ENCODE measurements around the gene ALDH1L1. TPM values are rescaled to one million over a fixed set of nuclear protein-coding genes. Genes with fewer than 3 reads are reported as not detected.

ALDH1L1 gene
- total RNA-seq, 1 experiment from 2014 or later = 0.36 TPM

DNA sequence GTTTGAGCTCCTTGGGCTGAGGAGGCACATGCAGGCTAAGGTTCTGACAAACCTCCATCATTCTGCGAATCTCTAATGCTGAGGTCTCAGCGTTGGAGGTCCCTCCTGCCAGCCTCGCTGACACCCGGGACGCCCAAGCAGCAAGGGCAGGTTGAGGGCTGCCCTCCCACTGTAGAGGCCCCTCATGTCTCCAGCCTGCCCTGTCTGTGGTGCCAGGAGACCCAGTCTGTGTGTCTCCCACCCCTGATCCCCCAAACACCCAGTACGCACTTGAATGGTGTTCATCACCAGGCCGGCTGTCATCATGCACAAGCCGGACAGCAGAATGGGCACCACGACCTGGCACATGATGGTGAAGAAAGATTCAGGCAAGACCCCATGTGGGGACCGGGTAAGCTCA lies 124.3 kb downstream of the ALDH1L1 start:
- CTCF ChIA-PET = no interaction called here
- Histone ChIP-seq H3K27ac (ENCODE audit: low read length) (no peak overlapping the region), H3K27me3 (ENCODE audit: control insufficient read depth, insufficient read depth, low read length) (no peaks in the 10 kb centered on the region), H3K4me1 (ENCODE audit: control insufficient read depth, insufficient read depth, low read length) (no peaks in the 10 kb centered on the region), H3K36me3 (ENCODE audit: control insufficient read depth, insufficient read depth, low read length) (no peaks in the 10 kb centered on the region), H3K4me3 (ENCODE audit: low read depth in 2 of 2, low read length in 2 of 2) (no peak overlapping the region), H3K9me3 (ENCODE audit: control insufficient read depth, insufficient read depth, low read depth, low read length) (no peaks in the 10 kb centered on the region)
- DNase-seq (ENCODE audit: low read depth, low spot score) (no peak), ATAC-seq (no peak)
- POLR2A ChIA-PET = no interaction called here
- intact Hi-C loops (cut with micrococcal nuclease; ENCODE audit: unreplicated experiment) (no loop called here), in situ Hi-C loops (cut with HindIII; ENCODE audit: low pct_unique_long_range_greater_than_20kb, low sequenced_read_pairs) (no loop called here)
- no peak for TF ChIP-seq SIN3A (IDR thresholded peaks at IDR 0.05; ENCODE audit: borderline replicate concordance, insufficient read depth, low read depth, low read length)
- no peak for TF ChIP-seq CTCF (IDR thresholded peaks at IDR 0.05)
- TF ChIP-seq, protein P1, sequence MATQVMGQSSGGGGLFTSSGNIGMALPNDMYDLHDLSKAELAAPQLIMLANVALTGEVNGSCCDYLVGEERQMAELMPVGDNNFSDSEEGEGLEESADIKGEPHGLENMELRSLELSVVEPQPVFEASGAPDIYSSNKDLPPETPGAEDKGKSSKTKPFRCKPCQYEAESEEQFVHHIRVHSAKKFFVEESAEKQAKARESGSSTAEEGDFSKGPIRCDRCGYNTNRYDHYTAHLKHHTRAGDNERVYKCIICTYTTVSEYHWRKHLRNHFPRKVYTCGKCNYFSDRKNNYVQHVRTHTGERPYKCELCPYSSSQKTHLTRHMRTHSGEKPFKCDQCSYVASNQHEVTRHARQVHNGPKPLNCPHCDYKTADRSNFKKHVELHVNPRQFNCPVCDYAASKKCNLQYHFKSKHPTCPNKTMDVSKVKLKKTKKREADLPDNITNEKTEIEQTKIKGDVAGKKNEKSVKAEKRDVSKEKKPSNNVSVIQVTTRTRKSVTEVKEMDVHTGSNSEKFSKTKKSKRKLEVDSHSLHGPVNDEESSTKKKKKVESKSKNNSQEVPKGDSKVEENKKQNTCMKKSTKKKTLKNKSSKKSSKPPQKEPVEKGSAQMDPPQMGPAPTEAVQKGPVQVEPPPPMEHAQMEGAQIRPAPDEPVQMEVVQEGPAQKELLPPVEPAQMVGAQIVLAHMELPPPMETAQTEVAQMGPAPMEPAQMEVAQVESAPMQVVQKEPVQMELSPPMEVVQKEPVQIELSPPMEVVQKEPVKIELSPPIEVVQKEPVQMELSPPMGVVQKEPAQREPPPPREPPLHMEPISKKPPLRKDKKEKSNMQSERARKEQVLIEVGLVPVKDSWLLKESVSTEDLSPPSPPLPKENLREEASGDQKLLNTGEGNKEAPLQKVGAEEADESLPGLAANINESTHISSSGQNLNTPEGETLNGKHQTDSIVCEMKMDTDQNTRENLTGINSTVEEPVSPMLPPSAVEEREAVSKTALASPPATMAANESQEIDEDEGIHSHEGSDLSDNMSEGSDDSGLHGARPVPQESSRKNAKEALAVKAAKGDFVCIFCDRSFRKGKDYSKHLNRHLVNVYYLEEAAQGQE (IDR thresholded peaks at IDR 0.05; ENCODE audit: insufficient read depth in 1 of 2, low read depth in 2 of 2, low read length in 1 of 2) = no peak
- no peak for TF ChIP-seq POLR2AphosphoS5 (IDR thresholded peaks at IDR 0.05; ENCODE audit: low read depth, low read length)
- TF ChIP-seq TCF7L2 (IDR thresholded peaks at IDR 0.05; ENCODE audit: low read depth, low read length) = no peak
- BruUV-seq (replicated peaks) = no TSS peak

DNA sequence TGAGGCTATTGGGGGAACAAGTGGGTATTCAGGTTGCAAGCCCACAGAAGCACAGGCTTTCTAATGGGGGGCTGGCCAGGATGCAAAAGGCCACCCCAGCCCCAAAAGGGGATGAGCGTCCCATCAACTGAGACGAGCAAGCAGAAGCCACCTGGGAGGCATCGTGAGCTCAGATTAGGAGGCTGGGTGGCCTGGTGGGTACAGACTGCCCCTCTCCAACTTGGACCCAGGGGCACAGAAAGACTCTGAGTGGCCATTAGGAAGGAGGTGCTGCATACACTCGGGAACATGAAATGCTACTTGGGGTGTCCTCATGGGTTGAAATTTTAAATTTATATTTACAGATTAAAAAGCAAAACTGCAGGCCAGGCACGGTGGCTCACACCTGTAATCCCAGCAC lies 125.5 kb downstream of the ALDH1L1 start:
- no TSS peak for BruUV-seq (replicated peaks)
- Histone ChIP-seq H3K27me3 (ENCODE audit: control insufficient read depth, insufficient read depth, low read length) (no peaks in the 10 kb centered on the region), H3K36me3 (ENCODE audit: control insufficient read depth, insufficient read depth, low read length) (no peaks in the 10 kb centered on the region), H3K4me1 (ENCODE audit: control insufficient read depth, insufficient read depth, low read length) (no peaks in the 10 kb centered on the region), H3K9me3 (ENCODE audit: control insufficient read depth, insufficient read depth, low read depth, low read length) (no peaks in the 10 kb centered on the region), H3K4me3 (ENCODE audit: low read depth in 2 of 2, low read length in 2 of 2) (no peak overlapping the region), H3K27ac (ENCODE audit: low read length) (no peak overlapping the region)
- ChIA-PET CTCF (no interaction called here), POLR2A (no interaction called here)
- intact Hi-C loops (cut with micrococcal nuclease; ENCODE audit: unreplicated experiment) = no loop called here
- in situ Hi-C loops (cut with HindIII; ENCODE audit: low pct_unique_long_range_greater_than_20kb, low sequenced_read_pairs) = no loop called here
- no peak for ATAC-seq
- no peak for TF ChIP-seq SIN3A (IDR thresholded peaks at IDR 0.05; ENCODE audit: borderline replicate concordance, insufficient read depth, low read depth, low read length)
- no peak for TF ChIP-seq CTCF (IDR thresholded peaks at IDR 0.05)
- TF ChIP-seq POLR2AphosphoS5 (IDR thresholded peaks at IDR 0.05; ENCODE audit: low read depth, low read length) = no peak
- no peak for TF ChIP-seq TCF7L2 (IDR thresholded peaks at IDR 0.05; ENCODE audit: low read depth, low read length)
- TF ChIP-seq, protein P1 (IDR thresholded peaks at IDR 0.05; ENCODE audit: insufficient read depth in 1 of 2, low read depth in 2 of 2, low read length in 1 of 2) = no peak
- no peak for DNase-seq (ENCODE audit: low read depth, low spot score)
